HG02763 (cell line): ENCODE measurements around the gene RPL32.
"Not testable (repeated sequence)": the region's sequence is repeated elsewhere in the genome, so short reads cannot be mapped to it uniquely, and the experiment has no call there.

Source experiments
- ATAC-seq: cut with Tn5 transposase; IDR thresholded peaks from one replicate; pipeline ENCODE4 v1.9.1; 2021; ENCODE audit warnings: mild to moderate bottlenecking, moderate library complexity; ENCODE audit not compliant: unreplicated experiment

The RPL32 gene

DNA sequence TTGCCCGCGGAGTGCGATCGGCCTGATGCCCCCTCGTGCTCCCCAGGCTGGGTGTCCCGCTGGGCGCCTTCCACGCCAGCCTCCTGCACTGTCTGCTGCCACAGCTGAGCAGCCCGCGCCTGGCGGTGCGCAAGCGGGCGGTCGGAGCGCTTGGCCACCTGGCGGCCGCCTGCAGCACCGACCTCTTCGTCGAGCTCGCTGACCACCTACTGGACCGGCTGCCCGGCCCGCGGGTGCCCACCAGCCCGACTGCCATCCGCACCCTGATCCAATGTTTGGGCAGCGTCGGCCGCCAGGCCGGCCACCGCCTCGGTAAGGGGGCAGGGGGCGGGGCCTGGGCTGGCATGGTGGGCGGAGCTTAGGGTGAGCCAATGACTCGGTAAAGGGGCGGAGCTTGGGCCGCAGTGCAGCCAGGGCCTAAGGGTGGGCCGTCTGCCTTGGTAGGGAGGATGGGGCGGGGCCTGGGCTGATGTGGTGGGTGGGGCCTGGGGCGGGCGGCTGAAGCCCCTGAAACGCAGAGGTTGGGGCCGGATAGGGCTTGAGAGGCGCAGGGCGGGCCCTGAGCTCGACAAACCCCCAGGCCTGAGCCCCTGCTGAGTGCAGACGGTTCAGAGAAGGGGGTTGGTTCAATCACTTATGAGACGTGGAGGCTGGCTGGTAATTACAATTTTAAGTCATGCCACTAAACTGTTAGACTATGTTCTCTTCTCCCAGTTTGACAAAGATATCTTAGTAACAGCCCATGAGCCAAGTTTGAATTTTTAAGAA is 31.2 kb downstream of the RPL32 start:
- peak; percentile 98 for ATAC-seq

DNA sequence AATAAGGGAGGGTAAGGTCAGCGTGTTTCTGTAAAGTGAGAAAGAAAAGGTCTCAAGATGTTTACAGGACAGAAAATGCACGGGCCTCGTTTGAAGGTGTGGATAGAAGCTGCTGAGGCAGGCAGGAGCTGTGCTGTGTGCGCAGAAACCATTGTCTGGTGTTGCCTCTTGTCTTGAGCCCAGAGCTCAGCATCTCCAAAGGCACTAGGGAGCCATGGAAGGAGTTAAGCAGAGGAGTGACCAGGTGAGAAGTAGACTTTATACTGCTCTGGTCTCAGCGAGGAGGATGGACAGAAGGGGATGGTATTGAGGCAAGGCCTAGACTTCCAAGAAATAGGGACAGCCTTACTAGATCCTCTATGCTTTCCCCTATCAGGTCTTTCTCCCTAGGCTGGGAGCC is 31.9 kb downstream of the RPL32 start:
- ATAC-seq, result no peak

DNA sequence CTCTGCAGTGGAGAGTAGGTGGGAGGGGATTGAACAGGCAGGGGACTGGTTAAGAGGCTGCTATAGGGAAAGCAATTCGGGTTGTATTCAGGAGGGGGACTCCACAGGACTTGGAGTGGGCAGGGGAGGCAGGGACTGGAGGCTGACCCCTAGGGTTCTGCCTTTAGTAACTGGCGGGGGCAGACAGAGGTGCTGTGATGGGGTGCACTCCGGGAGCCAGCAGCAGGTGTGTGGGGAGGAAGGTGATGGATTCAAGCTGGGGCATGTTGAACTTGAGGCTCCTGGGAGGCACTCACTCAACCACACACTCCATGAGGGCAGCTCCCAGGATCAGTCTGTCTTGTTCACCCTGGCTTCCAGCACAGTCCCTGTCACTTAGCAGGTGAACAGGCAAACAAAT is 32.4 kb downstream of the RPL32 start:
- ATAC-seq, result no peak

DNA sequence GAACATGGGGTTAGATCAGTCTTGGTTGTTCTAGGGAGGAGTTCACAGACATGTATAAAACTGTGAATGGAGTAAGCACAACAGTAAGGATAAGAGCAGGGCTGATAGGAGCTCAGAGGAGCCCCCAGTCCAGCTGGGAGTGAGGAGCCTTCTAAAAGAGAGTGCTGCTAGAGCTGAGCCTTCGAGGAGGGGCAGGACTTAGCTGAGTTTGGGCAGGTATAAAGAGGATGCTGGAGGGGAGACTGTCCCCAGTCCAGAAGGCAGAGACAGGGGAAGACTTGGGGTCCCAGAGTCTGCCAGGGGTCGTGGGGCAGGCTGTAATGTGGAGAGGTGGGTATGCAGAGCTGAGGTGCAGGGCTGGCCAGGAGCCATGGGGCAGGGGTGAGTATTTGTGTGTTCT is 32.8 kb downstream of the RPL32 start:
- ATAC-seq, result no peak

DNA sequence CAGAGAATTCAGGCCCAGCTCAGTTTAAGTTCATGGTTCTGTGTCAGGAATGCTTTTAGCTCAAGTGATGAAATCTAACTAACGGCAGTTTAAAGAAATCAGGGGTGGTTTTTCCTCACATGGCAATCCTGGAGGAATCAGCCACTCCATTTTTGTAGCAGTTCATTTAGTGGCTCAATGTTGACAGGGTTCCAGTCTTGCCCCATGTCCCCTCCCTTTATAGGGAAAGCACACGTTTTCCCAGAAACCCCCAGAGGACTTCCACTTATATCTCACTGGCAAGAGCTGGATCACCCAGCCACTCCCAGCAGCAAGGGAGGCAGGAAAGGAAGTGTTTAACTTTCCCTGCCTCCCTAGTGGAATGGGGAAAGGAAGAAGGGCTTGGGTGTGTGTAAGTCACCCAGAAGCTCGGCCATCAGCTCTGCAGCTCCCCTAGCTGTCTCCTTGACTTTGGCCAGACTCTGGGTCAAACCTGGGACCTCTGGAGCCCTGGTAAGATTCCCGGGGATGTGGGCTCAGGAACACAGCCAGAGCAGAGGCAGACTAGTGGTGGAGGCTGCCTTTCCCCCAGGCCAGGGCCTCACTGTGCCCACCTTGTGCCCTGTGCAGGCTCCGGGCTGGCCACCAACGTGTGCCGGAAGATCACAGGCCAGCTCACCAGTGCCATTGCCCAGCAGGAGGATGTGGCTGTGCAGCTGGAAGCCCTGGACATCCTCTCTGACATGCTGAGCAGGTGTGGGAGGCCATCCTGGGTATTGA is 33.6 kb downstream of the RPL32 start:
- ATAC-seq, result no peak

DNA sequence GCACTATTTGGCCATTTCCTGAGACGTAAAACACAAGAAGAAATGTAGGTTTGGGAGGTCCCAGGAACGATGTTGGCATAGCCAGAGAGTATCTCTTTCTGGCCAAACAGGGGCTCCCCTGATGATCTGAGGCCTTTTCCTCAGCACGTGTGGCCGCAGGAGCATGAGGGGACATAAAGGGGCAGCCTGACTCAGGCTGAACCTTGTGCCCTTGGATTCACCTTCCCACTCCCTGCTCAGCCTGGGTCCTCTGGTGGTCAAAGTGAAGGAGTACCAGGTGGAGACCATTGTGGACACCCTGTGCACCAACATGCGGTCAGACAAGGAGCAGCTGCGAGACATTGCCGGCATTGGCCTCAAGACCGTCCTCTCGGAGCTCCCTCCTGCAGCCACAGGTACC is 34.3 kb downstream of the RPL32 start:
- no peak for ATAC-seq

DNA sequence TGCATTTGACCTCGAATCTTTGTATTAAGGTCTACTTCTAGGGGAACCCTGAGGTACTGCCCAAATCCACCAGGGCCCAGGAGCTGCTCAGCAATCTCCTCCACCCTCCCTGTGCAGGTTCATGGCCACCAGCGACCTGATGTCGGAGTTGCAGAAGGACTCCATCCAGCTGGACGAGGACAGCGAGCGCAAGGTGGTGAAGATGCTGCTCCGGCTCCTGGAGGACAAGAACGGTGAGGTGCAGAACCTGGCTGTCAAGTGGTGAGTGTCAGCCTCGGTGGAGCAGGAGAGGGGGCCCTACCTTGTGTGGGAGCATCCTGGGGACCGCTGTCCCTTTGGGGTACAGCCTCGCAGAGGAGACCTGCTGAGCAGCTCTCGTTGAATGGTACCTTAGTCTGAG is 38.0 kb downstream of the RPL32 start:
- ATAC-seq, result no peak

DNA sequence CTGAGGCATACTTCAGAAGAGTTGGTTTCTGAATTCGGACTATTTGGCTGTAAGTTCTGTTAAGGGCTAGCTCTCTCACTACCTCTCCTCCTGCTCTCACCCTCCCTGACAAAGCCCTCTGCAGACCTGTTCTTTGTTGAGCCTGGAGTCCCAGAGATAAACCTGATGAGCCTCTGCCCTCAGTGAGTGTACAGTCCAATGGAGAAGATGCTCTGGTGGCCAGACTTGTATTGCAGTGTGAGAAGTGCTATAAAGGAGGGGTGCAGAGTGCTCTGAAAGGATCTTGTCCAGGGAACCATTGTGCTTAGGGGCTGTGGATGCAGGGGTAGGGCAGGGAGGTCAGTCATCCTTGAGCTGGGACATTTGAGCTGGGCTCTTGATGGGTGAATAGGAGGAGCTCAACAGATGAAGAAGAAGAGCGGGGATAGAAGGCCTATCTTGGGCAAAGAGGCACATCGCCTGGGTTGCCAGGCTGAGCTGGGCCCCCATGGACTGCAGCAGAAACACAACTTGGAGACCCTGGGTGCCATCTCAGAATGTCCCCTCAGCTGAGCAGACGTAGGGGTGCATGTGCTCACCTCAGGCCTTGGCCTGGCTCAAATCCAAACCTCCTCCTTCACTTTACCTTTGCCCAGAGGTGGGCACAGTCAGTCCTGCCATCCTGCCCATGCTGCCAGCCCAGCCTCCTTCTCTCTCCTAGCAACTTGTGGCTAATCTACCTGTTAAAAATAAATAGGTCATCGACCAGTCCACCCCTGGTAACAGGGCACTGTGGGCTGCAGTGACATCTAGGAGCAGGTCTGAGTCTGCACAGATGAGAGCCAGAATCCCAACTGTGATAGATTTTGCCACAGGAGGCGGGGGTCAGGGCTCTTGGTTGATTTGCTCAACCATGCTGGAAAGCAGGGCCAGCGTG is 41.6 kb downstream of the RPL32 start:
- ATAC-seq, result no peak

DNA sequence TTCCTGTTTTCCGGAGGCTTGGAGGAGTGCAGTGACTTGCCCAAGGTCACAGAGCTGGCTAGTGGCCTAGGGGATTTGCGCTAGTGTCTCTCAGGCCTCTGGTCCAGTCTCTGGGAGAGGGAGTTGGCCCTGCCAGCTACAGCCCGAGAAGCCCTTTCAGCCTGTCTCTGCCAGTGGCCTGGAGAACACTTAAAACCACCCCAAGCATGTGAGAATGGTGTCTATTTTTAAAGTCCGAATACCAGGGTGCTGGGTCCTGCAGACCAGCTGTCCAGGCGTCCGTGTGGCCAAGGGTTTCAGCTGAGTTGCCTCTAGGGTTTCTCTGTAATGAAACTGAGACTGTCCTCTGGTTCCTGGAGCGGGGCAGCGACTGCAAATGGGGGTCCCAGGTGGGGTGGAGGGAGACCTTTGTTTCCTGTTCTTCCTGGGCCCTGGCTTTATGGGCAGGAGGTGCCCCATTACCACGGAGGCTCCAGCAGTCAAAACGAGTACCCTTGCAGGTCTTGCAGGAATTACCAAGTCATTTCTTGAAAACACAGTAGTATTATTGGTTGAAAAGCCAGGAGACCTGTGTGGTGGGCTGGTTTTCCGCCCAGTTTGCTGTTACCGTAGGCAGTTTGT is 42.7 kb downstream of the RPL32 start:
- ATAC-seq, result no peak

DNA sequence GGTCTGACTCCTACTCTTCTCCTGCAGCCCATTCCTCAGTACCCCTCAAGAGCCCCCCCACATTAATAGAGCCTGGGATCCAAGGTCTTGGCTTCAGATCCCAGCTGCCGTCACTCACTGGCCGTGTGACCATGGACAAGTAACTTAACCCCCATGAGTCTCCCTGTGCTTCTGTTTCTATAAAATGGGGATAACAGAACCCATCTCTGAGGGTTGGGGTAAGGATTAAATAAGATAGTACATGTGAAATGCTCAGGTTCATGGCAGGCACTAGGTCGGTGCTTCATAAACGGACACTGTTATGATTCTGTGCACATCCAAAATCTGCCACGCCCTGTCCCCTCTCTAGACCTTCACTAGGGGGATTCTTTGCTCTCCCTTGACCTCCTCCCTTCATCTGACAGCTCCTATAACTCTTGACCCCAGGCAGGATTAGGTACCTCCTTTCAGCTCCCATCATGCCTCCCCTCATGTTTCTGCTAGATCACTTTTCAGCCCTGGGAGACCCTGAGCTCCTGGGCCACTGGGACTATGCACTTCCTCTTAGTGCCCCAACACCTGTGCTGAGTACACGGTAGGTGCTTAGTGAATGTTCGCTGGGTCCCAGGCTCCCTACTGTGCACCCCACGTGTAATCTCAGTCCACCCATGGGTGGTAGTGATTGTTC is 43.3 kb downstream of the RPL32 start:
- ATAC-seq, result no peak

DNA sequence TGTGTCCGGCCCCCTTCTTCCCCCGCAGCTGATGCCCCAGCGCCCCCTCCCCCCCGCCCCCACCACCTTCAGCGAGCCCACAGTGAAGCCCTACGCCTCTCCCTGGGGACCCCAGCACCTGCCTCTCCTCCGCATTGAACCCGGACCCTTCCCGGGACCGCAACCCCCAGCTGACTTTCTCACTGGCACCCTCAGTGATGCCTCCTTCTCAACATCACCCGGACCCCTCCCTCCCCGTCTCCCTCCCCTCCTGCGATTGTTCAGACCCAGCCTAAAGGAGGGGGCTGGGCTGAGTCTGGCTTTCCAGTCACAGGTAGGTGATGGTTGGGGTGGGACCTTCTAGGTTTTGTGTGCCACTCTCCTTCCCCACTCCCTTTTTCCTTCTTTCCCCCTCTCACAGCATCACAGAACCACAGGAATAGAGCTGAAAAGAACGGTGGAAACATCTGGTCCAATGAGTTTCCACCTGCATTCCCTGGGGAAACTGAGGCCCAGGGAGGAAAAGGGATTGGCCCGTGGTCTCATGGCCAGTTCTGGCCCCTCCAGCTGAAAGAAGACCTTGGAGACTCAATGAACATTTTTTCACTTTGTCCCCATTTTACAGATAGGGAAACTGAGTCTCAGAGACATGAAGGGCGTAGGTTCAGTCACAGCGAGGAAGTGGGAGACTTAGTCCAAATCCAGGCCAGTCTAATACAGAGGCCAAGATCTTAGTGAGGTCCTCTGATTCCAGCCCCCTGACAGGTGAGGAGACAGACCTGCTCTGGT is 44.1 kb downstream of the RPL32 start:
- ATAC-seq, result no peak

DNA sequence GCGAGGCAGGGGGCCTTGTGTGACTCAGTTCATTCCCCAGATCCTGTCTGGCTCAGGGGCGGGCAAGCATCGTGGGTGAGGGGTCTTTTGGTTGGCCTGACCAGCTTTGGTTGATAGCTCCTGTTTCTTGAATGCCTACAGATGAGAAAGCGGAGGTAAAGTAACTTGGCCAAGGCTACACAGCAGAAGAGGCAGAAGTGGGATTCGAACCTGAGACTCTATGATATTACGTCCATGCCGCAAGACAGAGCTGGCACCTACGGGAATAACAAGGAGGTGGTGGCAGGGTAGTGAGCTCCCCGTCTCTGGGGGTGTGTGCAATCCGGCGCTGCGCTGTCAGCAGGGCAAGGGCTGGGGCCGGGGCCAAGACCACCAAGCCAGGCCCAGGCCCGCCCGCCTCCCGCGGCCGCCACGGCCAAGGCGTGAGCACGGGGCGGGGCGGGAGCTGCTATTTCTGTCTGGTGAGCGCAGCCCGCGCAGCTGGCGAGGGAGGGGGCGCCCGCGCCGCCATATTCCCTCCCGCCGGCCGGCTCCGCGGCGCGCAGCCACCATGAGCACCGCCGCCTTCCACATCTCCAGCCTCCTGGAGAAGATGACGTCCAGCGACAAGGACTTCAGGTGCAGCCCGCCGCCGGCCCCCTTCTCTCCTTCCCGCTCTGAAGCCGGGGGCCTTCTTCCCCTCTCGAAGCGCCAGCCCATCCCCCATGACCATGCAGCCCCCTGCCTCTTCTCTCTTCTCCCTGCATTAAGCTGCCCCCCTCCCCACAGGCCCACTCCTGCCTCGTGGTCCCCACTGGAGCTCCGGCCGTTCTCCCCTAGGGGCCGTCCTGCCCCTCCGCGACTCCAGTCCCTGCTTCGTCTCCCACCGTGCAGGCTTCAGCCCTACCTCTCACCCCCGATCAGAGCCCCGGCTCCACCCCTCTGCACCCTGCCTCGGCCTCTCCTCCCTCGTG is 44.9 kb downstream of the RPL32 start, which contains the start of gene CAND2:
Gene CAND2, plus strand, starts transcription at position 510 of the 953 bp plus-strand sequence. Its CDS starts 41 bp downstream, at position 551.
- no peak for ATAC-seq

DNA sequence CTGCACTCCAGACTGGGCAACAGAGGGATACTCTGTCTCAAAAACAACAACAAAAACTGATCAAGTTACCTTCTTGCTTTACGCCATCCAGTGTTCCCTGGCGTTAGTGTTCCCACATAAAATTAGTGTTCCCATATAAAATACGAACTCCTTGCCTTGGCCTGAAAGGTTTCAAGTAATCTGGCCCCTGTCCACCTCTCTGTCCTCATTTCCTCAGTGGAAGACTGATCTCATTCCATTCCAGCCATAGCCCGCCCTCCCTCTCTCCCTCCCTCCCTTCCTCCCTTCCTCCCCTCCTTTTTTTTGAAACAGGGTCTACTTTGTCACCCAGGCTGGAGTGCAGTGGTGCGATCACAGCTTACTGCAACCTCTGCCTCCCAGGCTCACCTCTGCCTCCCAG is 47.7 kb downstream of the RPL32 start:
- no peak for ATAC-seq

DNA sequence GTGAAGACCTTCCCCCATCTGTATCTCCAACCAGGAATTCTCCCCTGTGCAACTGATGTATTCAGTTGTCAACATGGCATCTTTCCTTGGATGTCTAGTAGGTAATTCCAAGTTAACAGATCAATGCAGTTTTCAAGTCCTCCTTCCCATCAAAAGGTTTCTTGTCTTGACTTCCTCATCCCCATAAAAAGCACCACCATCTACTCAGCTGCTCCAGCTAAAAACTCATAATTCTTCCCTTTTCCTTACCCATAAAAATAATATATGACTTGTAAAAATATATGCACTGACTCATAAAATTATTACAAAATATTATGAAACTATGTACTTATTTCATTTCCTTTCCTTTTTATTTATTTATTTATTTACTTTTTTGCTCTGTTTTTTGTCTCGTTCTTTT is 49.9 kb downstream of the RPL32 start:
- no peak for ATAC-seq

DNA sequence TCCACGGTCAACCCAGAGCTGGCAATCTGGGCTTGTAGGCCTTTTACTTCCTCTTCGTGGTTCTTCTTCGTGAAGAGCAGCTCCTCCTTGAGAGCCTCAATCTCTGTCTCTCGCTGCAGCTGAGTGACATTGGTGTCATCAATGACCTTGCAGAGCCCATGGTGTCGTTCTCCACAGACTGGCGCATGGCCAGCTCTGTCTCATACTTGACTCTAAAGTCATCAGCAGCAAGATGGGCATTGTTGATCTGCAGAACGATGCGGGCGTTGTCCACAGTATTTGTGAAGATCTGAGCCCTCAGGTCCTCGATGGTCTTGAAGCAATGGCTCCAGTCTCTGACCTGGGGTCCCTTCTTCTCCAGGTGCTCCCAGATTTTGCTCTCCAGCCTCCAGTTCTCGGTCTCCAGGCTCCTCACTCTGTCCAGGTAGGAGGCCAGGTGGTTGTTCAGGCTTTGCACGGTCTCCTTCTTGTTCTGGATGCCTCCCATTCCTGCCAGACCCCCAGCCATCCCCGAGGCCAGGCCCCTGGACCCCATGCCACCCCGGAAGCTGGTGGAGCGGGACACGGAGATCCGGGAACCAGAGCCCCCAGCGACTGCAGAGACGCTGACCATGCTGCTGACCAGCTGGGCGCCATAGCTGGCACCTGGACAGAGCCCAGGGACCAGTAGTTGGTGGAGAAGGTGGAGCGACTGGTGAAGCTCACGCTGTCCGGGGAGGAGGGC is 53.2 kb downstream of the RPL32 start:
- ATAC-seq, result not testable (repeated sequence)

DNA sequence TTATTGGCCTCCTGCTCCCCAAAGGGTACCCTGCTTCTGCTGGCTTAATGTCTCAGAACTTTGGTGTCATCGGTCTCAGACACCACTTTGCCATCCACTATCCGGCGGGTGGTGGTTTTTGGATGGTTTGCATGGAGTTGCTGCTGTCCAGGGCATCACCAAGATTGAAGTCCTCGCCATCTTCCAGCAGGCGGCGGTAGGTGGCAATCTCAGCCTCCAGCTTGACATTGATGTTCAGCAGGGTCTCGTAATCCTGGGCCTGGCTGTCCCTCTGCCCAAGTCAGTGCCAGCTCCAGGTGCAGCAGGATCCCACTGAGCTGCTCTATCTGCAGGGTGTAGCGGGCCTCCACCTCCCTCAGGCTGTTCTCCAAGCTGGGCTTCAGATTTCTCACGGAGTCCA is 54.0 kb downstream of the RPL32 start:
- not testable (repeated sequence) for ATAC-seq

DNA sequence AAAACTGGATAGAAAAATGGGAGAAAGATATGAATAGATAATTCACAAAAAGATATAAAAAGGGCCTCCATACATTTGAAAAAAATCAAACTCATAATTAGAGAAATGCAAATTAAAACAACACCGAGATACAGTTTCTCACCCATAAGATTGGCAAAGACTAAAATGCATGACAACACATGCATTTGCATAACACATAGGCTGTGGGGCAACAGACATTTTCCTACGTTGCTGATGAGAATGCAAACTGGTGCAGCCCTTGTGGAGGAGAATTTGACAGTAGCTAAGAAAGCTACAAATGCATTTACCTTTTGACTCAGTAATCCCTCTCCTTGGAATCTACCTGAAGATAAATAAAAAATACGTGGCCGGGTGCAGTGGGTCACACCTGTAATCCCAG is 56.3 kb downstream of the RPL32 start:
- no peak for ATAC-seq
